Keratinocyte (primary cell): ENCODE results near the gene ADM2.

Experiments
- EZH2 ChIP-seq: IDR thresholded peaks from one replicate; pipeline ENCODE4 v1.6.1; 2012; ENCODE audit warnings: inconsistent platforms, mild to moderate bottlenecking, low read length, moderate library complexity
- TF ChIP-seq, protein P1 (sequence below), 3 experiments: IDR thresholded peaks in 1 of 3; conservative IDR thresholded peaks in 1 of 3; optimal IDR thresholded peaks in 1 of 3; 2 replicates in 2 of 3; 3 replicates in 1 of 3; pipeline versions ENCODE3 to v1.5.1; 2011; ENCODE audit warnings: low read length in 3 of 3, mild to moderate bottlenecking in 3 of 3, moderate library complexity in 2 of 3, control low read depth in 1 of 3, inconsistent platforms in 1 of 3; ENCODE audit not compliant: insufficient read depth in 2 of 3; ENCODE audit errors: extremely low read depth in 1 of 3

- TF ChIP-seq, protein P1, sequence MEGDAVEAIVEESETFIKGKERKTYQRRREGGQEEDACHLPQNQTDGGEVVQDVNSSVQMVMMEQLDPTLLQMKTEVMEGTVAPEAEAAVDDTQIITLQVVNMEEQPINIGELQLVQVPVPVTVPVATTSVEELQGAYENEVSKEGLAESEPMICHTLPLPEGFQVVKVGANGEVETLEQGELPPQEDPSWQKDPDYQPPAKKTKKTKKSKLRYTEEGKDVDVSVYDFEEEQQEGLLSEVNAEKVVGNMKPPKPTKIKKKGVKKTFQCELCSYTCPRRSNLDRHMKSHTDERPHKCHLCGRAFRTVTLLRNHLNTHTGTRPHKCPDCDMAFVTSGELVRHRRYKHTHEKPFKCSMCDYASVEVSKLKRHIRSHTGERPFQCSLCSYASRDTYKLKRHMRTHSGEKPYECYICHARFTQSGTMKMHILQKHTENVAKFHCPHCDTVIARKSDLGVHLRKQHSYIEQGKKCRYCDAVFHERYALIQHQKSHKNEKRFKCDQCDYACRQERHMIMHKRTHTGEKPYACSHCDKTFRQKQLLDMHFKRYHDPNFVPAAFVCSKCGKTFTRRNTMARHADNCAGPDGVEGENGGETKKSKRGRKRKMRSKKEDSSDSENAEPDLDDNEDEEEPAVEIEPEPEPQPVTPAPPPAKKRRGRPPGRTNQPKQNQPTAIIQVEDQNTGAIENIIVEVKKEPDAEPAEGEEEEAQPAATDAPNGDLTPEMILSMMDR (optimal IDR thresholded peaks at IDR 0.05 in 1 of 3, IDR thresholded peaks at IDR 0.05 in 1 of 3, conservative IDR thresholded peaks at IDR 0.05 in 1 of 3; ENCODE audit: extremely low read depth in 1 of 3, insufficient read depth in 2 of 3, low read length in 3 of 3), result no peak
- no peak for TF ChIP-seq EZH2
These were observed 47.5 kb downstream of the ADM2 start for GRCh38 chr22:50528682-50529415.
